HEK293 (cell line): ENCODE data around the gene GPR4.

Experiments used
- CTCF ChIA-PET: fragments of 350-600 bp; formaldehyde crosslinking; extraction: SDS; loops from one replicate; lab custom pipeline; 2021; ENCODE audit warnings: antibody characterized with exemption; lab: Yijun Ruan, JAX
- POLR2A ChIA-PET: fragments of 300-600 bp; formaldehyde crosslinking; extraction: SDS; loops from one replicate; lab custom pipeline; 2020; ENCODE audit warnings: antibody characterized with exemption, inconsistent platforms; lab: Yijun Ruan, JAX
- H3K27ac ChIP-seq: fragments of 200-500 bp; sonication (Bioruptor generic); 2 replicates; pipeline ENCODE4 v1.5.1; 2014; ENCODE audit warnings: low read depth, low read length, control low read depth, inconsistent platforms; ENCODE audit errors: extremely low read depth
- H3K36me3 ChIP-seq, 2 experiments: fragments of 200-500 bp in 1 of 2; sonication (Bioruptor generic) in 1 of 2; 1 replicate in 1 of 2; 2 replicates in 1 of 2; pipeline ENCODE4 v1.5.1; 2014 to 2017; ENCODE audit warnings: inconsistent platforms in 2 of 2, low read length in 2 of 2; ENCODE audit not compliant: control insufficient read depth in 2 of 2, insufficient read depth in 1 of 2
- H3K4me1 ChIP-seq: fragments of 200-500 bp; sonication (Bioruptor generic); 2 replicates; pipeline ENCODE4 v1.5.1; 2014; ENCODE audit warnings: mild to moderate bottlenecking, low read length, inconsistent platforms; ENCODE audit not compliant: control insufficient read depth, insufficient read depth
- H3K4me3 ChIP-seq: 2 replicates; pipeline ENCODE4 v1.5.1; 2011; ENCODE audit warnings: low read depth, mild to moderate bottlenecking, control low read depth, low read length, moderate library complexity
- H3K9me3 ChIP-seq: fragments of 200-500 bp; sonication (Bioruptor generic); 2 replicates; pipeline ENCODE4 v1.5.1; 2014; ENCODE audit warnings: low read depth, low read length, inconsistent platforms; ENCODE audit not compliant: control insufficient read depth, insufficient read depth
- KLF16 ChIP-seq: fragments of 450-650 bp; formaldehyde crosslinking; IDR thresholded peaks from 2 replicates; pipeline ENCODE4 v1.5.1; 2017; ENCODE audit warnings: missing biosample characterization, missing genetic modification characterization
- MZF1 ChIP-seq: fragments of 450-650 bp; formaldehyde crosslinking; IDR thresholded peaks from 2 replicates; pipeline ENCODE4 v1.5.1; 2017; ENCODE audit warnings: missing biosample characterization, missing genetic modification characterization, borderline replicate concordance
- RBAK ChIP-seq: fragments of 450-650 bp; formaldehyde crosslinking; IDR thresholded peaks from 2 replicates; pipeline ENCODE4 v1.5.1; 2016; ENCODE audit warnings: missing biosample characterization, missing genetic modification characterization
- ZNF114 ChIP-seq: fragments of 450-650 bp; formaldehyde crosslinking; IDR thresholded peaks from 2 replicates; pipeline ENCODE4 v1.5.0; 2017; ENCODE audit warnings: missing biosample characterization, missing genetic modification characterization
- ZNF24 ChIP-seq: fragments of 450-650 bp; formaldehyde crosslinking; IDR thresholded peaks from 2 replicates; pipeline ENCODE4 v1.5.1; 2016; ENCODE audit warnings: missing biosample characterization, missing genetic modification characterization
- ZNF280D ChIP-seq: fragments of 450-650 bp; formaldehyde crosslinking; IDR thresholded peaks from 2 replicates; pipeline ENCODE4 v1.5.1; 2016; ENCODE audit warnings: missing biosample characterization, missing genetic modification characterization
- ZNF335 ChIP-seq: fragments of 450-650 bp; formaldehyde crosslinking; conservative IDR thresholded peaks from 2 replicates; pipeline ENCODE4 v1.5.1; 2016; ENCODE audit warnings: missing biosample characterization, missing genetic modification characterization
- ZNF394 ChIP-seq: fragments of 450-650 bp; formaldehyde crosslinking; IDR thresholded peaks from 2 replicates; pipeline ENCODE4 v1.5.1; 2016; ENCODE audit warnings: missing biosample characterization, missing genetic modification characterization, mild to moderate bottlenecking, moderate library complexity, borderline replicate concordance
- ZNF416 ChIP-seq: fragments of 450-650 bp; formaldehyde crosslinking; IDR thresholded peaks from 2 replicates; pipeline ENCODE4 v1.5.1; 2016; ENCODE audit warnings: missing biosample characterization, missing genetic modification characterization
- ZNF561 ChIP-seq: fragments of 450-650 bp; IDR thresholded peaks from 2 replicates; pipeline ENCODE4 v1.5.1; 2018; ENCODE audit warnings: missing biosample characterization, missing genetic modification characterization, borderline replicate concordance
- ZNF580 ChIP-seq: fragments of 450-650 bp; formaldehyde crosslinking; IDR thresholded peaks from 2 replicates; pipeline ENCODE4 v1.5.1; 2016; ENCODE audit warnings: missing biosample characterization, missing genetic modification characterization
- ZNF623 ChIP-seq: fragments of 450-650 bp; formaldehyde crosslinking; IDR thresholded peaks from 2 replicates; pipeline ENCODE4 v1.5.1; 2016; ENCODE audit warnings: missing biosample characterization, missing genetic modification characterization
- ZNF624 ChIP-seq: fragments of 450-650 bp; formaldehyde crosslinking; IDR thresholded peaks from 2 replicates; pipeline ENCODE4 v1.5.1; 2017; ENCODE audit warnings: missing biosample characterization, missing genetic modification characterization
- ZSCAN30 ChIP-seq: fragments of 450-650 bp; IDR thresholded peaks from 2 replicates; pipeline ENCODE4 v1.5.1; 2018; ENCODE audit warnings: missing biosample characterization, mild to moderate bottlenecking, missing genetic modification characterization, moderate library complexity
- ZSCAN4 ChIP-seq: fragments of 450-650 bp; formaldehyde crosslinking; IDR thresholded peaks from 2 replicates; pipeline ENCODE4 v1.5.1; 2017; ENCODE audit warnings: missing biosample characterization, missing genetic modification characterization
- TF ChIP-seq, protein P1 (sequence below): fragments of 450-650 bp; formaldehyde crosslinking; IDR thresholded peaks from 2 replicates; pipeline ENCODE4 v1.5.1; 2016; ENCODE audit warnings: missing biosample characterization, missing genetic modification characterization
- TF ChIP-seq, protein P2 (sequence below): fragments of 450-650 bp; formaldehyde crosslinking; IDR thresholded peaks from 2 replicates; pipeline ENCODE4 v1.5.1; 2016; ENCODE audit warnings: missing biosample characterization, missing genetic modification characterization
- TF ChIP-seq, protein P3 (sequence below): fragments of 450-650 bp; formaldehyde crosslinking; IDR thresholded peaks from 2 replicates; pipeline ENCODE4 v1.5.1; 2016; ENCODE audit warnings: missing biosample characterization, missing genetic modification characterization

Gene GPR4

GRCh38 chr19:45650722-45651121 lies 48.7 kb upstream of the GPR4 start:
- Histone ChIP-seq H3K4me1 (no peaks in the 10 kb centered on the region), H3K9me3 (no peaks in the 10 kb centered on the region), H3K4me3 (no peak overlapping the region), H3K36me3 (no peaks in the 10 kb centered on the region), H3K27ac (no peak overlapping the region)
- no peak for TF ChIP-seq ZNF624 (tag by site-specific recombination)
- no peak for TF ChIP-seq ZNF416 (tag by site-specific recombination)
- peak; percentile 80 for TF ChIP-seq ZNF623 (tag by site-specific recombination)
- TF ChIP-seq ZNF394 (tag by site-specific recombination): no peak
- ChIA-PET POLR2A (no interaction called here), CTCF (interaction anchor here (1.0 to 2.8 kb wide), 5 partner anchors 8 to 211 kb away, joined by 3 to 17 read pairs (median 4); no protein-coding TSS in a partner anchor)

DNA sequence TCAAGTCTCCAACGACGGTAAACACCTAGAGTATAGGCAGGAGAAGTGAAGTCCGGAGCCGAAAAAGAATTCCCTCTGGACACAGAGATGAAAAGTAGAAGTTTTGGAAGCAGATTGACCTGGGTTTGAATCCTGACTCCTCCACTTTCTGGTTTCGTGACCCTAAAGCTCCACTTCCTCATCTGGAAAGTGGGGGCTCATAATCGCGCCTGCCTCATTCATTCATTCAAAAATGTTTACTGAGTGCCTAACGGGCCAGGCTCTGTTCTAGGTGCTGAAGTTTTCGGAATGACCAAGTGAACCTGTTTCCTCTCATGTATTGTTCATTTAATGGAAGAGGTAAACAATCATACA lies 44.3 kb upstream of the GPR4 start:
- CTCF ChIA-PET: interaction anchor here (0.6 to 1.9 kb wide), 9 partner anchors 20 to 207 kb away, joined by 3 to 7 read pairs (median 3); no protein-coding TSS in a partner anchor
- no peaks in the 10 kb centered on the region for H3K9me3 ChIP-seq
- peaks cover 6% of the 10 kb centered on the region; the same call in 1 of the 2 replicates for H3K4me1 ChIP-seq
- no peak overlapping the region for H3K4me3 ChIP-seq
- POLR2A ChIA-PET: interaction anchor here (0.6 to 1.3 kb wide), 4 partner anchors 12 to 123 kb away, joined by 3 to 4 read pairs (median 3); partner anchors contain the start of genes QPCTL and SIX5
- TF ChIP-seq, protein P1, sequence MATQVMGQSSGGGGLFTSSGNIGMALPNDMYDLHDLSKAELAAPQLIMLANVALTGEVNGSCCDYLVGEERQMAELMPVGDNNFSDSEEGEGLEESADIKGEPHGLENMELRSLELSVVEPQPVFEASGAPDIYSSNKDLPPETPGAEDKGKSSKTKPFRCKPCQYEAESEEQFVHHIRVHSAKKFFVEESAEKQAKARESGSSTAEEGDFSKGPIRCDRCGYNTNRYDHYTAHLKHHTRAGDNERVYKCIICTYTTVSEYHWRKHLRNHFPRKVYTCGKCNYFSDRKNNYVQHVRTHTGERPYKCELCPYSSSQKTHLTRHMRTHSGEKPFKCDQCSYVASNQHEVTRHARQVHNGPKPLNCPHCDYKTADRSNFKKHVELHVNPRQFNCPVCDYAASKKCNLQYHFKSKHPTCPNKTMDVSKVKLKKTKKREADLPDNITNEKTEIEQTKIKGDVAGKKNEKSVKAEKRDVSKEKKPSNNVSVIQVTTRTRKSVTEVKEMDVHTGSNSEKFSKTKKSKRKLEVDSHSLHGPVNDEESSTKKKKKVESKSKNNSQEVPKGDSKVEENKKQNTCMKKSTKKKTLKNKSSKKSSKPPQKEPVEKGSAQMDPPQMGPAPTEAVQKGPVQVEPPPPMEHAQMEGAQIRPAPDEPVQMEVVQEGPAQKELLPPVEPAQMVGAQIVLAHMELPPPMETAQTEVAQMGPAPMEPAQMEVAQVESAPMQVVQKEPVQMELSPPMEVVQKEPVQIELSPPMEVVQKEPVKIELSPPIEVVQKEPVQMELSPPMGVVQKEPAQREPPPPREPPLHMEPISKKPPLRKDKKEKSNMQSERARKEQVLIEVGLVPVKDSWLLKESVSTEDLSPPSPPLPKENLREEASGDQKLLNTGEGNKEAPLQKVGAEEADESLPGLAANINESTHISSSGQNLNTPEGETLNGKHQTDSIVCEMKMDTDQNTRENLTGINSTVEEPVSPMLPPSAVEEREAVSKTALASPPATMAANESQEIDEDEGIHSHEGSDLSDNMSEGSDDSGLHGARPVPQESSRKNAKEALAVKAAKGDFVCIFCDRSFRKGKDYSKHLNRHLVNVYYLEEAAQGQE: peak; percentile 62
- TF ChIP-seq MZF1 (tag by site-specific recombination) (no peak), ZSCAN4 (tag by site-specific recombination) (0 out of 2 replicates have a peak, but pooled peaks have one; percentile 4), KLF16 (tag by site-specific recombination) (no peak; the same call in 1 of the 2 replicates), ZNF561 (tag by site-specific recombination) (peak; percentile 2; the same call in 1 of the 2 replicates), RBAK (tag by site-specific recombination) (no peak), ZNF580 (tag by site-specific recombination) (0 out of 2 replicates have a peak, but pooled peaks have one; percentile 4), ZNF280D (tag by site-specific recombination) (0 out of 2 replicates have a peak, but pooled peaks have one; percentile 1), ZSCAN30 (tag by site-specific recombination) (0 out of 2 replicates have a peak, but pooled peaks have one; percentile 3), ZNF24 (tag by site-specific recombination) (0 out of 2 replicates have a peak, but pooled peaks have one; percentile 7), ZNF114 (tag by site-specific recombination) (no peak), ZNF335 (tag by site-specific recombination) (peak; percentile 22; the same call in 1 of the 2 replicates)
- TF ChIP-seq, protein P2, sequence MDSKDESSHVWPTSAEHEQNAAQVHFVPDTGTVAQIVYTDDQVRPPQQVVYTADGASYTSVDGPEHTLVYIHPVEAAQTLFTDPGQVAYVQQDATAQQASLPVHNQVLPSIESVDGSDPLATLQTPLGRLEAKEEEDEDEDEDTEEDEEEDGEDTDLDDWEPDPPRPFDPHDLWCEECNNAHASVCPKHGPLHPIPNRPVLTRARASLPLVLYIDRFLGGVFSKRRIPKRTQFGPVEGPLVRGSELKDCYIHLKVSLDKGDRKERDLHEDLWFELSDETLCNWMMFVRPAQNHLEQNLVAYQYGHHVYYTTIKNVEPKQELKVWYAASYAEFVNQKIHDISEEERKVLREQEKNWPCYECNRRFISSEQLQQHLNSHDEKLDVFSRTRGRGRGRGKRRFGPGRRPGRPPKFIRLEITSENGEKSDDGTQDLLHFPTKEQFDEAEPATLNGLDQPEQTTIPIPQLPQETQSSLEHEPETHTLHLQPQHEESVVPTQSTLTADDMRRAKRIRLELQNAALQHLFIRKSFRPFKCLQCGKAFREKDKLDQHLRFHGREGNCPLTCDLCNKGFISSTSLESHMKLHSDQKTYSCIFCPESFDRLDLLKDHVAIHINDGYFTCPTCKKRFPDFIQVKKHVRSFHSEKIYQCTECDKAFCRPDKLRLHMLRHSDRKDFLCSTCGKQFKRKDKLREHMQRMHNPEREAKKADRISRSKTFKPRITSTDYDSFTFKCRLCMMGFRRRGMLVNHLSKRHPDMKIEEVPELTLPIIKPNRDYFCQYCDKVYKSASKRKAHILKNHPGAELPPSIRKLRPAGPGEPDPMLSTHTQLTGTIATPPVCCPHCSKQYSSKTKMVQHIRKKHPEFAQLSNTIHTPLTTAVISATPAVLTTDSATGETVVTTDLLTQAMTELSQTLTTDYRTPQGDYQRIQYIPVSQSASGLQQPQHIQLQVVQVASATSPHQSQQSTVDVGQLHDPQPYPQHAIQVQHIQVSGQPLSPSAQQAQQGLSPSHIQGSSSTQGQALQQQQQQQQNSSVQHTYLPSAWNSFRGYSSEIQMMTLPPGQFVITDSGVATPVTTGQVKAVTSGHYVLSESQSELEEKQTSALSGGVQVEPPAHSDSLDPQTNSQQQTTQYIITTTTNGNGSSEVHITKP (tag by site-specific recombination): peak; percentile 64
- TF ChIP-seq, protein P3, sequence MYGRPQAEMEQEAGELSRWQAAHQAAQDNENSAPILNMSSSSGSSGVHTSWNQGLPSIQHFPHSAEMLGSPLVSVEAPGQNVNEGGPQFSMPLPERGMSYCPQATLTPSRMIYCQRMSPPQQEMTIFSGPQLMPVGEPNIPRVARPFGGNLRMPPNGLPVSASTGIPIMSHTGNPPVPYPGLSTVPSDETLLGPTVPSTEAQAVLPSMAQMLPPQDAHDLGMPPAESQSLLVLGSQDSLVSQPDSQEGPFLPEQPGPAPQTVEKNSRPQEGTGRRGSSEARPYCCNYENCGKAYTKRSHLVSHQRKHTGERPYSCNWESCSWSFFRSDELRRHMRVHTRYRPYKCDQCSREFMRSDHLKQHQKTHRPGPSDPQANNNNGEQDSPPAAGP (tag by site-specific recombination): peak; percentile 0; the same call in 1 of the 2 replicates
- no peak overlapping the region for H3K27ac ChIP-seq
- H3K36me3 ChIP-seq: no peaks in the 10 kb centered on the region
